Iris pigment epithelial cell (primary cell): ENCODE results near the gene IL5RA.
A peak's percentile ranks its signal among the peaks of the same experiment; 100 is the strongest.

Source experiments
- DNase-seq: peaks from one replicate; pipeline ENCODE4 v3.0.0-alpha.2; 2011; ENCODE audit warnings: low read depth

IL5RA gene

GRCh38 chr3:3065876-3066275 lies 44.3 kb downstream of the IL5RA start:
- peak; percentile 7 for DNase-seq

DNA sequence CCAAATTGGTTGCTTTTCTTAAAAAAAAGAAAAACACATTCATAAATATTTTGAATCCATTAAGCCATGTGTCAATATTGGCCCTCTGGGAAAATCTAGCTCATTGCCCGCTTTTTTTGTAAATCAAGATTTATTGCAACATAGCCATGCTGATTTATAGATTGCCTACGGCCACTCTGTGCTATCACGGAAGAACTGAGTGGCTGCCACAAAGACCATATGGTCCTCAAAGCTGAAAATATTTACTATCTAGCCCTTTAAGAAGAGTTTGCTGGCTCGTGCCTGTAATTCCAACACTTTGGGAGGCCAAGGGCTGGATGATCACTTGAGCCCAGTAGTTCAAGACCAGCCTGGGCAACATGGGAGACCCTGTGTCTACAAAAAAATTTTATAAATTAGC lies 45.9 kb downstream of the IL5RA start:
- DNase-seq, result no peak

GRCh38 chr3:3059645-3060044 lies 50.5 kb downstream of the IL5RA start:
- DNase-seq, result no peak

- no peak for DNase-seq
Measured at GRCh38 chr3:3053974-3054373, 56.2 kb downstream of the IL5RA start.

DNA sequence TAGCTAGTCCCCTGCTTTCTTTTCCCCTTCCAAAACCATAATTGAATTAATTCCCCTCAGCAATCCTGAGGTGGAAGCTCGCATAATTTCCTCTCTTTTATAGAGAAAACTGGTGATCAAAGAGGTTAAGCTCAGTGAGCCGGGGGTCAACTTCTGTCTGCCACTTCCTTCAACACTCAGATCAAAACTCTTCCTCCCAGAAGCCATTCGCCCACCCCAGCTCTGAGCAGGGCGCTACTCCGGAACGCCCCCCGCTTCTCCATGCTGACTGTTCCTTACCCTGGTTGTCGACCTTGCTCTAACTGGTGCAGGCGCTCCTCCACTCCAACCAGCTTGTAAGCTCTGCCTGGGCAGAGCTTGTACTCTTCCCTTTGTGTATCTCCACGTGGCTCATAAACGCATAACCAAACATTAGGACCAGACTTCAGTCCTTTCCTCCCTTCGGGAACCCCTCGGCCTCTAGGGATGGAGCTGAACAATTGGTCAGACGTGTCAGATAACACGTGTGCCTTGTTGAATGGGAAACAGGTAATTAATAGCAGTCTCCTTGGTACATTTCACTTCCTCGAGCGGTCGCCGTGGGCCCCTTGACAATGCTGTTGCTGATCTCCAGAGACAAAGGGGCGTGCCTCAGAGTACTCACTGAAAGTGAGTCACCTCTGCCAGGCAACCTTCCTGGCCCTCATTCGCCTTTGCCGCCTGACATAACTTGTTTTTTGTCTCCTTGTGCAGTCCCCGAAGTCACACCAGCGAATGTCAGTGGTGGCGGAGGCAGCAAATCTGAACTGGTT lies 71.8 kb downstream of the IL5RA start:
- no peak for DNase-seq

DNA sequence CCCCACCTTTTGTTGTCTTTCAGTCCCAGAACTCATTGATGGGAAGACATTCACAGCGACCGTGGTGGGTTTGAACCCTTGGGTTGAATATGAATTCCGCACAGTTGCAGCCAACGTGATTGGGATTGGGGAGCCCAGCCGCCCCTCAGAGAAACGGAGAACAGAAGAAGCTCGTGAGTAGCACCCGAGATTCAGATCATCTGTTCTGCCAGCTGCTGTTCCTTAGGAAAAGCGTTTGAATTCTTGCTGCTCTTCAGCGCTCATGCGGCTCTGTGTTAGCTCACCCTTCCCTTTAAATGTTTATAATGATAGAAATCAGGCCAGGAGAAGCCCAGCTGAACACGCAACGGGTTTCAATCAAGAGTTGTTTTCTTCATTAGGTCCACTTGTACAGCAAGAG lies 73.0 kb downstream of the IL5RA start:
- DNase-seq, result no peak

DNA sequence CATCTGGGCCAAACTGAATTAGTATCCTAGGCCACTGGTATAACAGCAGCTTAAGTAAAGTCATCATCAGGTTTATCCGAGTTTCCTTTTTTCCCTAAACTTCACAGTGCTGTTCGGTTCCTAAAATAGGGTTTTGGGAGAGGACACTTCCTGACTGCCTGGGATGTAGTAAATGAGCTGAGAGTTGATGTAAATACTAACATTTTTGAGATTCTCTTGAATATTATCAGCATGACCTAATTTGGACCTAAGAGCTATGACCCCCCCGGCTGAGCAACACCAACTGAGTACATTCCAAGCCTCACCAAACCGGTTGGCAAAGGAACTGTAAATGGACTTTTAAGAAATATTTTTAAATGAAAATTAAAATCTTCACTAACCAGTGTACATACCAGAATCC lies 78.8 kb downstream of the IL5RA start:
- peak; percentile 3 for DNase-seq

- no peak for DNase-seq
Measured at GRCh38 chr3:3027976-3028567, 82.1 kb downstream of the IL5RA start.

DNA sequence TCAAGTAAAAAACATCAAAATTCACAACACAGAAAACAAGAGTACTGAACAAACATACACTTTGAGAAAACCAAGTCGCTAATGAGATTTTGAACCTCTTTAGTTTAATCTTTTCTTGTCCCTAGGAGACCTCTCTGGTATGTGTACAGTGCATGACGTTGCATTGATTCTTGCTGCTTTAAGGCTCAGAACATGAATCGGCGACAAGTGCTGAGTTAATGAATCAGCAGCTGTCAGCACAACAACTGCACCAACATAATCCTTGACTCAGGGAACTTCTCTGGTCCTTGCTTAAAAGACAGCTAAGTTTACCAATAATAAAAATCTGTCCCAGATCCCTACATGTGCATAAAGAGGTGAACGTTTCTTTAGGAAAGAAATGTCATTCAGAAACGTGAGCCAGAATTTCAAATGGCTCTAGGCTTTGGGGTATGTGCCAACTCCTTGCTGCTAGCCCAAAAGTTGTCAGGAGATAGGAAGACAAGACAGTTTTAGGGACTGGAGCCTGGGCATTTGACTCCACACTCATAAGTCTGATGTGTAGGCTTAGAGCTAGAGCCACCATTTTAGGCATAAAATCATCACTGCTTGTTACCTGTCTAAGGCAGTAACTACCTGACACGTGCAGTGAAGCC lies 86.9 kb downstream of the IL5RA start:
- no peak for DNase-seq

DNA sequence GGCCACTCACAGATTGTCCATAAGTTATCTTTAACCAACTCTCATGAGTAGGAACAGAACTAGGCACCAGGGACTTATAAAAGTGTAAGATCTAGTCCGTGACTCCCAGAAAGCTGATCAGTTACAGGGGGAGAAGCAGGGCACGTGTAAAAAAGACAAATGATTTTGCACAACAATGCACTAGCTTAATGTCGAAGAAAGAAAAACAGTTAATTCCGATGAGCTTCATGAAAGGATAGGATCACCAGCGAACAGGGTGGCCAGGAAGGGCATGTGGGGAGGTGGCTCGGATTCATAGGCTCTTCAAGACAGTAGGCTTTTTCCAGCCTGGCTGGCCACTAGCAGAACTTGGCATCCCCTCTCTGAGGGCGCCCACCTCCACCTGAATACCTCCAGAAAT lies 90.0 kb downstream of the IL5RA start:
- no peak for DNase-seq
